H1 (cell line): ENCODE measurements around the gene BTAF1. TPM values are rescaled to one million over a fixed set of nuclear protein-coding genes. Genes with fewer than 3 reads are reported as not detected.

ENCODE experiments used
- ASH2L ChIP-seq: fragments of 200-600, 300-600 bp; sonication (generic); IDR thresholded peaks from one replicate; pipeline ENCODE4 v1.7.1; 2017; ENCODE audit warnings: low read length
- CEBPB ChIP-seq: IDR thresholded peaks from 2 replicates; pipeline ENCODE4 v1.6.1; 2012; ENCODE audit warnings: low read depth, low read length
- CHD2 ChIP-seq: IDR thresholded peaks from 2 replicates; pipeline ENCODE4 v1.6.1; 2012; ENCODE audit warnings: low read length, improper control_type of control experiment
- HDAC2 ChIP-seq, 2 experiments: fragments of 300-600 bp in 1 of 2; sonication (generic) in 1 of 2; IDR thresholded peaks; 2 replicates each; pipeline ENCODE4 v1.6.1; 2011 to 2012; ENCODE audit warnings: low read depth in 2 of 2, low read length in 2 of 2, mild to moderate bottlenecking in 2 of 2, moderate library complexity in 2 of 2, borderline replicate concordance in 1 of 2, inconsistent platforms in 1 of 2
- NRF1 ChIP-seq: IDR thresholded peaks from 2 replicates; pipeline ENCODE4 v1.6.1; 2011; ENCODE audit warnings: mild to moderate bottlenecking, low read depth, low read length, improper control_type of control experiment
- RXRA ChIP-seq: IDR thresholded peaks from 2 replicates; pipeline ENCODE4 v1.6.1; 2011; ENCODE audit warnings: low read depth, mild to moderate bottlenecking, low read length, moderate library complexity; ENCODE audit not compliant: insufficient read depth
- SIN3A ChIP-seq, 2 experiments: IDR thresholded peaks in 1 of 2; conservative IDR thresholded peaks in 1 of 2; 2 replicates each; pipeline ENCODE4 v1.6.1; 2011 to 2012; ENCODE audit warnings: low read length in 2 of 2, improper control_type of control experiment in 1 of 2, low read depth in 1 of 2, mild to moderate bottlenecking in 1 of 2
- YY1 ChIP-seq: IDR thresholded peaks from 2 replicates; pipeline ENCODE4 v1.6.1; 2011; ENCODE audit warnings: low read depth, mild to moderate bottlenecking, low read length
- polyA plus RNA-seq, 7 experiments: library from polyadenylated mRNA; depleted of rRNA in 3 of 7; stranded (reverse) in 5 of 7; unstranded in 2 of 7; fragments of >200 nt in 5 of 7; fragments of 200-250 nt in 2 of 7; gene quantifications; 1 replicate in 5 of 7; 2 replicates in 1 of 7; 4 replicates in 1 of 7; pipeline versions ENCODE4 v1.2.1 to v1.2.3, GENCODE V29; 2011 to 2013; ENCODE audit warnings: missing spikeins in 2 of 7, mixed read lengths in 2 of 7
- total RNA-seq: library from RNA; stranded (reverse); fragmentation: NEBNext Ultra II Directional; extraction: Animal tissue kit (Norgen Biotek cat#: 25700); gene quantifications from 2 replicates; pipeline ENCODE4 v1.2.1, GENCODE V29; 2021
- TF ChIP-seq, protein P1 (sequence below): fragments of 300-600 bp; sonication (generic); IDR thresholded peaks from 2 replicates; pipeline ENCODE4 v1.7.1; 2012; ENCODE audit warnings: low read length, moderate library complexity, mild to moderate bottlenecking, inconsistent platforms; ENCODE audit not compliant: insufficient replicate concordance

Gene BTAF1
- total and polyA plus RNA-seq, 2 of the 8 experiments (the other 6 are each of a cell fraction or from before 2014, with no cell fraction given), result 24.5 to 39.1 TPM

GRCh38 chr10:91923371-91924211 lies at the start of gene BTAF1 (continued):
- no peak for TF ChIP-seq CHD2
- TF ChIP-seq HDAC2 (IDR thresholded peaks at IDR 0.05; ENCODE audit: borderline replicate concordance in 1 of 2, low read depth in 2 of 2, low read length in 2 of 2), result 0 out of 4 replicates have a peak, but pooled peaks of 1 of the 2 experiments have one; percentile 58
- TF ChIP-seq RXRA, result no peak
- peak in 1 of 2 experiments; percentile 79; a peak in 2 of 4 replicates for TF ChIP-seq SIN3A (conservative IDR thresholded peaks at IDR 0.05 in 1 of 2, IDR thresholded peaks at IDR 0.05 in 1 of 2; ENCODE audit: low read depth in 1 of 2, low read length in 2 of 2)
- peak; percentile 98 for TF ChIP-seq ASH2L
- peak; percentile 61; the same call in 1 of the 2 replicates for TF ChIP-seq YY1
- TF ChIP-seq, protein P1, sequence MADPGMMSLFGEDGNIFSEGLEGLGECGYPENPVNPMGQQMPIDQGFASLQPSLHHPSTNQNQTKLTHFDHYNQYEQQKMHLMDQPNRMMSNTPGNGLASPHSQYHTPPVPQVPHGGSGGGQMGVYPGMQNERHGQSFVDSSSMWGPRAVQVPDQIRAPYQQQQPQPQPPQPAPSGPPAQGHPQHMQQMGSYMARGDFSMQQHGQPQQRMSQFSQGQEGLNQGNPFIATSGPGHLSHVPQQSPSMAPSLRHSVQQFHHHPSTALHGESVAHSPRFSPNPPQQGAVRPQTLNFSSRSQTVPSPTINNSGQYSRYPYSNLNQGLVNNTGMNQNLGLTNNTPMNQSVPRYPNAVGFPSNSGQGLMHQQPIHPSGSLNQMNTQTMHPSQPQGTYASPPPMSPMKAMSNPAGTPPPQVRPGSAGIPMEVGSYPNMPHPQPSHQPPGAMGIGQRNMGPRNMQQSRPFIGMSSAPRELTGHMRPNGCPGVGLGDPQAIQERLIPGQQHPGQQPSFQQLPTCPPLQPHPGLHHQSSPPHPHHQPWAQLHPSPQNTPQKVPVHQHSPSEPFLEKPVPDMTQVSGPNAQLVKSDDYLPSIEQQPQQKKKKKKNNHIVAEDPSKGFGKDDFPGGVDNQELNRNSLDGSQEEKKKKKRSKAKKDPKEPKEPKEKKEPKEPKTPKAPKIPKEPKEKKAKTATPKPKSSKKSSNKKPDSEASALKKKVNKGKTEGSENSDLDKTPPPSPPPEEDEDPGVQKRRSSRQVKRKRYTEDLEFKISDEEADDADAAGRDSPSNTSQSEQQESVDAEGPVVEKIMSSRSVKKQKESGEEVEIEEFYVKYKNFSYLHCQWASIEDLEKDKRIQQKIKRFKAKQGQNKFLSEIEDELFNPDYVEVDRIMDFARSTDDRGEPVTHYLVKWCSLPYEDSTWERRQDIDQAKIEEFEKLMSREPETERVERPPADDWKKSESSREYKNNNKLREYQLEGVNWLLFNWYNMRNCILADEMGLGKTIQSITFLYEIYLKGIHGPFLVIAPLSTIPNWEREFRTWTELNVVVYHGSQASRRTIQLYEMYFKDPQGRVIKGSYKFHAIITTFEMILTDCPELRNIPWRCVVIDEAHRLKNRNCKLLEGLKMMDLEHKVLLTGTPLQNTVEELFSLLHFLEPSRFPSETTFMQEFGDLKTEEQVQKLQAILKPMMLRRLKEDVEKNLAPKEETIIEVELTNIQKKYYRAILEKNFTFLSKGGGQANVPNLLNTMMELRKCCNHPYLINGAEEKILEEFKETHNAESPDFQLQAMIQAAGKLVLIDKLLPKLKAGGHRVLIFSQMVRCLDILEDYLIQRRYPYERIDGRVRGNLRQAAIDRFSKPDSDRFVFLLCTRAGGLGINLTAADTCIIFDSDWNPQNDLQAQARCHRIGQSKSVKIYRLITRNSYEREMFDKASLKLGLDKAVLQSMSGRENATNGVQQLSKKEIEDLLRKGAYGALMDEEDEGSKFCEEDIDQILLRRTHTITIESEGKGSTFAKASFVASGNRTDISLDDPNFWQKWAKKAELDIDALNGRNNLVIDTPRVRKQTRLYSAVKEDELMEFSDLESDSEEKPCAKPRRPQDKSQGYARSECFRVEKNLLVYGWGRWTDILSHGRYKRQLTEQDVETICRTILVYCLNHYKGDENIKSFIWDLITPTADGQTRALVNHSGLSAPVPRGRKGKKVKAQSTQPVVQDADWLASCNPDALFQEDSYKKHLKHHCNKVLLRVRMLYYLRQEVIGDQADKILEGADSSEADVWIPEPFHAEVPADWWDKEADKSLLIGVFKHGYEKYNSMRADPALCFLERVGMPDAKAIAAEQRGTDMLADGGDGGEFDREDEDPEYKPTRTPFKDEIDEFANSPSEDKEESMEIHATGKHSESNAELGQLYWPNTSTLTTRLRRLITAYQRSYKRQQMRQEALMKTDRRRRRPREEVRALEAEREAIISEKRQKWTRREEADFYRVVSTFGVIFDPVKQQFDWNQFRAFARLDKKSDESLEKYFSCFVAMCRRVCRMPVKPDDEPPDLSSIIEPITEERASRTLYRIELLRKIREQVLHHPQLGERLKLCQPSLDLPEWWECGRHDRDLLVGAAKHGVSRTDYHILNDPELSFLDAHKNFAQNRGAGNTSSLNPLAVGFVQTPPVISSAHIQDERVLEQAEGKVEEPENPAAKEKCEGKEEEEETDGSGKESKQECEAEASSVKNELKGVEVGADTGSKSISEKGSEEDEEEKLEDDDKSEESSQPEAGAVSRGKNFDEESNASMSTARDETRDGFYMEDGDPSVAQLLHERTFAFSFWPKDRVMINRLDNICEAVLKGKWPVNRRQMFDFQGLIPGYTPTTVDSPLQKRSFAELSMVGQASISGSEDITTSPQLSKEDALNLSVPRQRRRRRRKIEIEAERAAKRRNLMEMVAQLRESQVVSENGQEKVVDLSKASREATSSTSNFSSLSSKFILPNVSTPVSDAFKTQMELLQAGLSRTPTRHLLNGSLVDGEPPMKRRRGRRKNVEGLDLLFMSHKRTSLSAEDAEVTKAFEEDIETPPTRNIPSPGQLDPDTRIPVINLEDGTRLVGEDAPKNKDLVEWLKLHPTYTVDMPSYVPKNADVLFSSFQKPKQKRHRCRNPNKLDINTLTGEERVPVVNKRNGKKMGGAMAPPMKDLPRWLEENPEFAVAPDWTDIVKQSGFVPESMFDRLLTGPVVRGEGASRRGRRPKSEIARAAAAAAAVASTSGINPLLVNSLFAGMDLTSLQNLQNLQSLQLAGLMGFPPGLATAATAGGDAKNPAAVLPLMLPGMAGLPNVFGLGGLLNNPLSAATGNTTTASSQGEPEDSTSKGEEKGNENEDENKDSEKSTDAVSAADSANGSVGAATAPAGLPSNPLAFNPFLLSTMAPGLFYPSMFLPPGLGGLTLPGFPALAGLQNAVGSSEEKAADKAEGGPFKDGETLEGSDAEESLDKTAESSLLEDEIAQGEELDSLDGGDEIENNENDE, result no peak
- 0 out of 2 replicates have a peak, but pooled peaks have one; percentile 0 for TF ChIP-seq CEBPB
- TF ChIP-seq NRF1, result no peak
